GM21367 (cell line): ENCODE results near the gene OR2AT4.

Experiments used
- ATAC-seq: cut with Tn5 transposase; IDR thresholded peaks from one replicate; pipeline ENCODE4 v1.9.1; 2021; ENCODE audit not compliant: unreplicated experiment

The OR2AT4 gene

GRCh38 chr11:75031771-75032549 lies 64.7 kb downstream of the OR2AT4 start:
- ATAC-seq: no peak
